SK-N-SH (cell line): ENCODE data around the gene STK32A. TPM values are rescaled to one million over a fixed set of nuclear protein-coding genes. Genes with fewer than 3 reads are reported as not detected.
A peak's percentile ranks its signal among the peaks of the same experiment; 100 is the strongest.

Source experiments
- CTCF ChIA-PET: fragments of 300-600, 350-600 bp; formaldehyde crosslinking; extraction: SDS; loops from one replicate; lab custom pipeline; 2021; lab: Yijun Ruan, JAX
- POLR2A ChIA-PET: fragments of 350-600 bp; sonication (Branson Sonifier 250); formaldehyde crosslinking; extraction: SDS; loops from one replicate; lab custom pipeline; 2020; ENCODE audit warnings: antibody characterized with exemption, inconsistent platforms; lab: Yijun Ruan, JAX
- DNase-seq: peaks from one replicate; pipeline ENCODE4 v3.0.0; 2012
- H2AFZ ChIP-seq: fragments of 200-600 bp; sonication (generic); 2 replicates; pipeline ENCODE4 v1.8.1; 2016; ENCODE audit warnings: antibody characterized with exemption, mild to moderate bottlenecking, low read depth
- H3F3A ChIP-seq: fragments of 200-600 bp; sonication (generic); replicated peaks from 2 replicates; pipeline ENCODE3; 2016; ENCODE audit warnings: antibody characterized with exemption, mild to moderate bottlenecking; ENCODE audit not compliant: insufficient read depth
- H3K27ac ChIP-seq, 2 experiments: fragments of 200-500 bp in 1 of 2; fragments of 200-600 bp in 1 of 2; sonication (Bioruptor generic) in 1 of 2; sonication (generic), shearing (Covaris generic) in 1 of 2; 2 replicates each; pipeline versions ENCODE4 v1.5.1 to v1.6.1; 2014 to 2016; ENCODE audit warnings: low read depth in 2 of 2, inconsistent platforms in 1 of 2, low read length in 1 of 2, mild to moderate bottlenecking in 1 of 2, mixed read lengths in 1 of 2
- H3K27me3 ChIP-seq: fragments of 200-600 bp; sonication (generic), shearing (Covaris generic); 2 replicates; pipeline ENCODE4 v1.6.1; 2016; ENCODE audit warnings: mixed run types; ENCODE audit not compliant: insufficient read depth
- H3K36me3 ChIP-seq, 2 experiments: fragments of 200-500 bp in 1 of 2; fragments of 200-600 bp in 1 of 2; sonication (Bioruptor generic) in 1 of 2; sonication (generic) in 1 of 2; replicated peaks in 1 of 2; 2 replicates each; pipeline versions ENCODE3 to v1.5.1; 2014 to 2016; ENCODE audit warnings: low read length in 1 of 2, mild to moderate bottlenecking in 1 of 2; ENCODE audit not compliant: insufficient read depth in 2 of 2, control insufficient read depth in 1 of 2
- H3K4me1 ChIP-seq, 2 experiments: fragments of 200-500 bp in 1 of 2; fragments of 200-600 bp in 1 of 2; sonication (Bioruptor generic) in 1 of 2; sonication (generic), shearing (Covaris generic) in 1 of 2; 2 replicates each; pipeline versions ENCODE4 v1.5.1 to v1.6.1; 2014 to 2016; ENCODE audit warnings: low read depth in 1 of 2, low read length in 1 of 2, mixed run types in 1 of 2; ENCODE audit not compliant: insufficient read depth in 2 of 2, control insufficient read depth in 1 of 2
- H3K4me2 ChIP-seq: fragments of 200-600 bp; sonication (generic), shearing (Covaris generic); 2 replicates; pipeline ENCODE4 v1.6.1; 2017; ENCODE audit warnings: mixed run types
- H3K4me3 ChIP-seq, 2 experiments: fragments of 200-500 bp in 1 of 2; fragments of 200-600 bp in 1 of 2; sonication (Bioruptor generic) in 1 of 2; sonication (generic), shearing (Covaris generic) in 1 of 2; 2 replicates each; pipeline versions ENCODE4 v1.5.1 to v1.8.1; 2014 to 2016; ENCODE audit warnings: low read depth in 2 of 2, inconsistent platforms in 1 of 2, low read length in 1 of 2, mild to moderate bottlenecking in 1 of 2, mixed read lengths in 1 of 2, moderate library complexity in 1 of 2
- H3K79me2 ChIP-seq: fragments of 200-600 bp; sonication (generic); 2 replicates; pipeline ENCODE4 v1.8.1; 2017; ENCODE audit warnings: mild to moderate bottlenecking; ENCODE audit not compliant: insufficient read depth
- H3K9ac ChIP-seq: fragments of 200-600 bp; sonication (generic); 2 replicates; pipeline ENCODE4 v1.6.1; 2017; ENCODE audit warnings: mixed run types
- H3K9me2 ChIP-seq: fragments of 200-600 bp; sonication (generic); 2 replicates; pipeline ENCODE4 v1.6.1; 2017; ENCODE audit warnings: mixed run types
- H3K9me3 ChIP-seq: fragments of 200-600 bp; sonication (generic); 2 replicates; pipeline ENCODE4 v1.6.1; 2017; ENCODE audit warnings: mixed run types, mild to moderate bottlenecking, moderate library complexity
- H4K20me1 ChIP-seq: fragments of 200-600 bp; sonication (generic); 2 replicates; pipeline ENCODE4 v1.6.1; 2017; ENCODE audit warnings: mild to moderate bottlenecking, mixed run types; ENCODE audit not compliant: insufficient read depth
- CHD2 ChIP-seq: fragments of 150-350 bp; IDR thresholded peaks from 2 replicates; pipeline ENCODE4 v1.6.1; 2018; ENCODE audit warnings: low read length; ENCODE audit not compliant: partially characterized antibody
- EP300 ChIP-seq, 2 experiments: IDR thresholded peaks; 2 replicates each; pipeline versions ENCODE4 v1.4.0 to v1.6.1; 2012; ENCODE audit warnings: borderline replicate concordance in 1 of 2, low read depth in 1 of 2, low read length in 1 of 2
- GATA2 ChIP-seq: sonication (generic); formaldehyde crosslinking; IDR thresholded peaks from 2 replicates; pipeline ENCODE4 v1.5.0; 2020; ENCODE audit warnings: mild to moderate bottlenecking, missing genetic modification reagents
- MXI1 ChIP-seq: IDR thresholded peaks from 2 replicates; pipeline ENCODE4 v1.6.1; 2012; ENCODE audit warnings: mild to moderate bottlenecking, low read depth, low read length, improper control_type of control experiment
- NFIC ChIP-seq: IDR thresholded peaks from 2 replicates; pipeline ENCODE4 v1.4.0; 2012; ENCODE audit warnings: borderline replicate concordance
- RCOR1 ChIP-seq: fragments of 150-350 bp; IDR thresholded peaks from 2 replicates; pipeline ENCODE4 v1.6.1; 2017; ENCODE audit warnings: antibody characterized with exemption, low read length
- RXRA ChIP-seq: IDR thresholded peaks from 2 replicates; pipeline ENCODE4 v1.4.0; 2012; ENCODE audit warnings: low read depth, mild to moderate bottlenecking, borderline replicate concordance
- SIN3A ChIP-seq: IDR thresholded peaks from 2 replicates; pipeline ENCODE4 v1.6.1; 2012; ENCODE audit warnings: low read depth, mild to moderate bottlenecking, low read length, moderate library complexity, borderline replicate concordance
- TCF12 ChIP-seq: IDR thresholded peaks from 2 replicates; pipeline ENCODE4 v1.4.0; 2012
- WGBS: methylation state at CpG from one replicate; pipeline ENCODE4 v1.1.6; 2017; ENCODE audit warnings: low lambda C conversion rate; 5-methylcytosine and 5-hydroxymethylcytosine counted together
- polyA plus RNA-seq, 3 experiments: library from polyadenylated mRNA; depleted of rRNA; stranded (reverse); fragments of >200 nt; gene quantifications; 2 replicates each; pipeline ENCODE4 v1.2.3, GENCODE V29; 2012
- TF ChIP-seq, protein P1 (sequence below): fragments of 150-350 bp; IDR thresholded peaks from 2 replicates; pipeline ENCODE4 v1.6.1; 2017; ENCODE audit warnings: antibody characterized with exemption, low read length, low read depth, borderline replicate concordance
- TF ChIP-seq, protein P2 (sequence below): IDR thresholded peaks from 2 replicates; pipeline ENCODE4 v1.6.1; 2012; ENCODE audit warnings: mild to moderate bottlenecking, low read depth, low read length, moderate library complexity
- TF ChIP-seq, protein P3 (sequence below): IDR thresholded peaks from 2 replicates; pipeline ENCODE4; 2012

Gene STK32A
- polyA plus RNA-seq, 1 of the 3 experiments (the other 2 are of a cell fraction) = 0.20 TPM

DNA sequence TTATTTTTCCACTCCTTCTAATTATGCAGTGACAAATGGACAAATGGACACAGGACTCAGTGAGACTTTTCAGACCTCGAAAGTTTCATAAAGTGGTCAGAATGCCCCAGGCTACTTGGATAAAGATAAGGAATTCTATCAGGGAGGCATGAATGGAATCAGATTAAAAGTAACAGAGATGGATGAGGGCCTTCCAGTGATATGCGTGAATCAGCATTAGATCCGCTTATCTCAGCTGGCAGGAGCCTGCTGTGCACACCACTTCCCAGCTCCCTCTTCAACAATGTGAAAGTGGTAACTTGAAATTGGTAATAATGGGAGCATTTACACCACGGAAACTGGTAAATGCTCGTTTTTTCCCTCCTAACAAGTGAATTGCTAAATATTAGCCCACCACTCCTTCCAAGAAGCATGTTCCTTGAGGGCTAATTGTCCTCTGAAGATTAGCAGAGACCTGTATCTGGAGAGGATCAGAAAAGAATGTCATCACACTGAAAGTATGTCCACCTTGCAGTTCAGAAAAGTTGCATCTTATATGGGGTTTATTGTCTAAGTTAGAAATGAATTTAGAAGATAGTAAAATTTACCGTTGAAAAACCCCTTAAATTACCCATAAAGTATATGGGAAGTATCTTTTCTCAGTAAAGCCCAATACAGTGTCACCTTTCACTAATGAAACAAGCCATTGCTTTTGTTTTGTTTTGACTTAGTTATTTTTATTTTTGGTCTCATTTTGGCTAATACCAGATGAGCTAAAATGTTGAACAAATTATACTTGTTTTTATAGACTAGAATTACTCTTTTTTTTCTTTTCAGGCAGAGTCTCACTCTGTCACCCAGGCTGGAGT lies 149.7 kb downstream of the STK32A start:
- Histone ChIP-seq H3K9ac (no peak overlapping the region), H4K20me1 (no peaks in the 10 kb centered on the region), H3K27ac (peak overlapping the region in 1 of 2 experiments; percentile 53; a peak in 2 of 4 replicates), H3K27me3 (no peaks in the 10 kb centered on the region), H3K79me2 (no peaks in the 10 kb centered on the region), H3K36me3 (peaks cover 0 to 4% of the 10 kb centered on the region in 2 experiments), H3K4me3 (no peak overlapping the region), H3K4me2 (no peak overlapping the region), H3F3A (no peaks in the 10 kb centered on the region), H3K9me2 (no peaks in the 10 kb centered on the region), H3K9me3 (no peaks in the 10 kb centered on the region), H3K4me1 (peaks cover 0 to 50% of the 10 kb centered on the region in 2 experiments; a peak in 2 of 4 replicates), H2AFZ (peak overlapping the region; percentile 21; the same call in 1 of the 2 replicates)
- ChIA-PET CTCF (interaction anchor here (0.9 to 3.1 kb wide), 9 partner anchors 8 to 842 kb away, joined by 3 to 10 read pairs (median 3); no protein-coding TSS in a partner anchor), POLR2A (no interaction called here)
- TF ChIP-seq SIN3A (no peak), RXRA (no peak), EP300 (IDR thresholded peaks at IDR 0.05; ENCODE audit: borderline replicate concordance in 1 of 2, low read depth in 1 of 2, low read length in 1 of 2) (peak in 1 of 2 experiments; percentile 81; a peak in 2 of 4 replicates), CHD2 (no peak), NFIC (no peak), GATA2 (CRISPR knock-in tag) (peak; percentile 86), RCOR1 (peak; percentile 90), MXI1 (0 out of 2 replicates have a peak, but pooled peaks have one; percentile 38), TCF12 (peak; percentile 49; the same call in 1 of the 2 replicates)
- TF ChIP-seq, protein P1, sequence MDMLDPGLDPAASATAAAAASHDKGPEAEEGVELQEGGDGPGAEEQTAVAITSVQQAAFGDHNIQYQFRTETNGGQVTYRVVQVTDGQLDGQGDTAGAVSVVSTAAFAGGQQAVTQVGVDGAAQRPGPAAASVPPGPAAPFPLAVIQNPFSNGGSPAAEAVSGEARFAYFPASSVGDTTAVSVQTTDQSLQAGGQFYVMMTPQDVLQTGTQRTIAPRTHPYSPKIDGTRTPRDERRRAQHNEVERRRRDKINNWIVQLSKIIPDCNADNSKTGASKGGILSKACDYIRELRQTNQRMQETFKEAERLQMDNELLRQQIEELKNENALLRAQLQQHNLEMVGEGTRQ = no peak
- TF ChIP-seq, protein P2, sequence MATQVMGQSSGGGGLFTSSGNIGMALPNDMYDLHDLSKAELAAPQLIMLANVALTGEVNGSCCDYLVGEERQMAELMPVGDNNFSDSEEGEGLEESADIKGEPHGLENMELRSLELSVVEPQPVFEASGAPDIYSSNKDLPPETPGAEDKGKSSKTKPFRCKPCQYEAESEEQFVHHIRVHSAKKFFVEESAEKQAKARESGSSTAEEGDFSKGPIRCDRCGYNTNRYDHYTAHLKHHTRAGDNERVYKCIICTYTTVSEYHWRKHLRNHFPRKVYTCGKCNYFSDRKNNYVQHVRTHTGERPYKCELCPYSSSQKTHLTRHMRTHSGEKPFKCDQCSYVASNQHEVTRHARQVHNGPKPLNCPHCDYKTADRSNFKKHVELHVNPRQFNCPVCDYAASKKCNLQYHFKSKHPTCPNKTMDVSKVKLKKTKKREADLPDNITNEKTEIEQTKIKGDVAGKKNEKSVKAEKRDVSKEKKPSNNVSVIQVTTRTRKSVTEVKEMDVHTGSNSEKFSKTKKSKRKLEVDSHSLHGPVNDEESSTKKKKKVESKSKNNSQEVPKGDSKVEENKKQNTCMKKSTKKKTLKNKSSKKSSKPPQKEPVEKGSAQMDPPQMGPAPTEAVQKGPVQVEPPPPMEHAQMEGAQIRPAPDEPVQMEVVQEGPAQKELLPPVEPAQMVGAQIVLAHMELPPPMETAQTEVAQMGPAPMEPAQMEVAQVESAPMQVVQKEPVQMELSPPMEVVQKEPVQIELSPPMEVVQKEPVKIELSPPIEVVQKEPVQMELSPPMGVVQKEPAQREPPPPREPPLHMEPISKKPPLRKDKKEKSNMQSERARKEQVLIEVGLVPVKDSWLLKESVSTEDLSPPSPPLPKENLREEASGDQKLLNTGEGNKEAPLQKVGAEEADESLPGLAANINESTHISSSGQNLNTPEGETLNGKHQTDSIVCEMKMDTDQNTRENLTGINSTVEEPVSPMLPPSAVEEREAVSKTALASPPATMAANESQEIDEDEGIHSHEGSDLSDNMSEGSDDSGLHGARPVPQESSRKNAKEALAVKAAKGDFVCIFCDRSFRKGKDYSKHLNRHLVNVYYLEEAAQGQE = no peak
- TF ChIP-seq, protein P3, sequence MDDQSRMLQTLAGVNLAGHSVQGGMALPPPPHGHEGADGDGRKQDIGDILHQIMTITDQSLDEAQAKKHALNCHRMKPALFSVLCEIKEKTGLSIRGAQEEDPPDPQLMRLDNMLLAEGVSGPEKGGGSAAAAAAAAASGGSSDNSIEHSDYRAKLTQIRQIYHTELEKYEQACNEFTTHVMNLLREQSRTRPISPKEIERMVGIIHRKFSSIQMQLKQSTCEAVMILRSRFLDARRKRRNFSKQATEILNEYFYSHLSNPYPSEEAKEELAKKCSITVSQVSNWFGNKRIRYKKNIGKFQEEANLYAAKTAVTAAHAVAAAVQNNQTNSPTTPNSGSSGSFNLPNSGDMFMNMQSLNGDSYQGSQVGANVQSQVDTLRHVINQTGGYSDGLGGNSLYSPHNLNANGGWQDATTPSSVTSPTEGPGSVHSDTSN = peak; percentile 50
- peak; percentile 42 for DNase-seq
- 32% methylated on average over 6 of the region's 6 CpGs for WGBS
